ENCODE measurements around the gene CDKL5.

Gene CDKL5

GRCh38 chrX:18457000-18457399 lies 31.6 kb downstream of the CDKL5 start:
- no peak for DNase-seq (ENCODE audit: low read depth in 2 of 2)

GRCh38 chrX:18461431-18461830 lies 36.0 kb downstream of the CDKL5 start:
- no peak for DNase-seq (ENCODE audit: low read depth in 2 of 2)

GRCh38 chrX:18464499-18464898 lies 39.1 kb downstream of the CDKL5 start:
- no peak for DNase-seq (ENCODE audit: low read depth in 2 of 2)

GRCh38 chrX:18465051-18465450 lies 39.6 kb downstream of the CDKL5 start:
- DNase-seq (ENCODE audit: low read depth in 2 of 2) = no peak

- DNase-seq (ENCODE audit: low read depth in 2 of 2) = no peak
These were observed 43.2 kb downstream of the CDKL5 start for GRCh38 chrX:18468599-18468998.

GRCh38 chrX:18471296-18471695 lies 45.9 kb downstream of the CDKL5 start:
- DNase-seq (ENCODE audit: low read depth in 2 of 2) = no peak

GRCh38 chrX:18490806-18491555 lies 65.6 kb downstream of the CDKL5 start:
- no peak for DNase-seq (ENCODE audit: low read depth in 2 of 2)

- no peak for DNase-seq (ENCODE audit: low read depth in 2 of 2)
These were observed 66.4 kb downstream of the CDKL5 start for GRCh38 chrX:18491587-18492340.

- no peak for DNase-seq (ENCODE audit: low read depth in 2 of 2)
These were observed 109.5 kb downstream of the CDKL5 start for GRCh38 chrX:18534949-18535348.

- DNase-seq (ENCODE audit: low read depth in 2 of 2) = no peak
These were observed 111.7 kb downstream of the CDKL5 start for GRCh38 chrX:18537068-18537467.

GRCh38 chrX:18537524-18537923 lies 112.1 kb downstream of the CDKL5 start:
- no peak for DNase-seq (ENCODE audit: low read depth in 2 of 2)

- no peak for DNase-seq (ENCODE audit: low read depth in 2 of 2)
These were observed 116.7 kb downstream of the CDKL5 start for GRCh38 chrX:18542131-18542530.

GRCh38 chrX:18542905-18543304 lies 117.5 kb downstream of the CDKL5 start:
- DNase-seq (ENCODE audit: low read depth in 2 of 2) = no peak

- no peak for DNase-seq (ENCODE audit: low read depth in 2 of 2)
These were observed 118.3 kb downstream of the CDKL5 start for GRCh38 chrX:18543738-18544137.

- DNase-seq (ENCODE audit: low read depth in 2 of 2) = no peak
These were observed 120.4 kb downstream of the CDKL5 start for GRCh38 chrX:18545771-18546170.

GRCh38 chrX:18548996-18549395 lies 123.6 kb downstream of the CDKL5 start:
- DNase-seq (ENCODE audit: low read depth in 2 of 2) = no peak

- DNase-seq (ENCODE audit: low read depth in 2 of 2) = no peak
These were observed 124.2 kb downstream of the CDKL5 start for GRCh38 chrX:18549643-18550042.

GRCh38 chrX:18557879-18558278 lies 132.5 kb downstream of the CDKL5 start:
- no peak for DNase-seq (ENCODE audit: low read depth in 2 of 2)

GRCh38 chrX:18558799-18559198 lies 133.4 kb downstream of the CDKL5 start:
- DNase-seq (ENCODE audit: low read depth in 2 of 2) = no peak

GRCh38 chrX:18561020-18561419 lies 135.6 kb downstream of the CDKL5 start:
- DNase-seq (ENCODE audit: low read depth in 2 of 2) = no peak

GRCh38 chrX:18565727-18566126 lies 140.3 kb downstream of the CDKL5 start:
- no peak for DNase-seq (ENCODE audit: low read depth in 2 of 2)

- DNase-seq (ENCODE audit: low read depth in 2 of 2) = no peak
These were observed 141.3 kb downstream of the CDKL5 start for GRCh38 chrX:18566748-18567147.

GRCh38 chrX:18573556-18573955 lies 148.1 kb downstream of the CDKL5 start:
- no peak for DNase-seq (ENCODE audit: low read depth in 2 of 2)
